ENCODE data around the gene ILKAP. TPM values are rescaled to one million over a fixed set of nuclear protein-coding genes. Genes with fewer than 3 reads are reported as not detected.

Gene ILKAP
- polyA plus RNA-seq, 1 donor from 2014 or later: 78.5 TPM

- no peak overlapping the region for H2AFZ ChIP-seq (ENCODE audit: low read depth, low read length)
- no peaks in the 10 kb centered on the region for H3K9me3 ChIP-seq (ENCODE audit: low read length)
- no peak overlapping the region for H3K4me3 ChIP-seq (ENCODE audit: low read length)
- no peaks in the 10 kb centered on the region for H3F3A ChIP-seq (ENCODE audit: insufficient read depth, low read length, poor library complexity, severe bottlenecking)
- H3K9me2 ChIP-seq (ENCODE audit: insufficient read depth, low read length): no peaks in the 10 kb centered on the region
- H4K20me1 ChIP-seq (ENCODE audit: insufficient read depth): no peaks in the 10 kb centered on the region
- no peak for TF ChIP-seq EP300 (conservative IDR thresholded peaks at IDR 0.05; ENCODE audit: poor library complexity, severe bottlenecking)
- no peak for TF ChIP-seq MXI1 (conservative IDR thresholded peaks at IDR 0.05; ENCODE audit: poor library complexity, severe bottlenecking)
- no peaks in the 10 kb centered on the region for H3K27me3 ChIP-seq (ENCODE audit: insufficient read depth, low read depth, low read length)
- H3K79me2 ChIP-seq (replicated peaks; ENCODE audit: insufficient read depth, low read length): no peaks in the 10 kb centered on the region
- H3K9ac ChIP-seq (ENCODE audit: low read length): no peak overlapping the region
- H3K27ac ChIP-seq (ENCODE audit: low read length): no peak overlapping the region
- no peak overlapping the region for H3K4me2 ChIP-seq (ENCODE audit: low read length)
- no peaks in the 10 kb centered on the region for H3K36me3 ChIP-seq (ENCODE audit: insufficient read depth, low read length)
Measured at GRCh38 chr2:238225911-238226697, 22.6 kb upstream of the ILKAP start.

- no peak overlapping the region for H3K4me3 ChIP-seq (ENCODE audit: low read length)
- no peak overlapping the region for H3K4me2 ChIP-seq (ENCODE audit: low read length)
- H3K27ac ChIP-seq (ENCODE audit: low read length): no peak overlapping the region
- no peak overlapping the region for H2AFZ ChIP-seq (ENCODE audit: low read depth, low read length)
- no peaks in the 10 kb centered on the region for H3K9me2 ChIP-seq (ENCODE audit: insufficient read depth, low read length)
- H3K9ac ChIP-seq (ENCODE audit: low read length): no peak overlapping the region
- H3K36me3 ChIP-seq (ENCODE audit: insufficient read depth, low read length): no peaks in the 10 kb centered on the region
- no peaks in the 10 kb centered on the region for H3K27me3 ChIP-seq (ENCODE audit: insufficient read depth, low read depth, low read length)
- no peaks in the 10 kb centered on the region for H3K9me3 ChIP-seq (ENCODE audit: low read length)
- H3K79me2 ChIP-seq (replicated peaks; ENCODE audit: insufficient read depth, low read length): no peaks in the 10 kb centered on the region
- no peaks in the 10 kb centered on the region for H3F3A ChIP-seq (ENCODE audit: insufficient read depth, low read length, poor library complexity, severe bottlenecking)
- TF ChIP-seq TAF1 (IDR thresholded peaks at IDR 0.05; ENCODE audit: low read depth) (no peak), POLR2AphosphoS5 (IDR thresholded peaks at IDR 0.05) (no peak), MXI1 (conservative IDR thresholded peaks at IDR 0.05; ENCODE audit: poor library complexity, severe bottlenecking) (no peak), RAD21 (conservative IDR thresholded peaks at IDR 0.05) (no peak), SMC3 (conservative IDR thresholded peaks at IDR 0.05; ENCODE audit: poor library complexity) (no peak), CTCF (IDR thresholded peaks at IDR 0.05; ENCODE audit: poor library complexity, severe bottlenecking) (no peak), EP300 (conservative IDR thresholded peaks at IDR 0.05; ENCODE audit: poor library complexity, severe bottlenecking) (no peak), REST (IDR thresholded peaks at IDR 0.05; ENCODE audit: borderline replicate concordance) (no peak), EZH2 (IDR thresholded peaks at IDR 0.05; ENCODE audit: borderline replicate concordance, insufficient read depth, low read length, poor library complexity, severe bottlenecking) (no peak)
- no peaks in the 10 kb centered on the region for H4K20me1 ChIP-seq (ENCODE audit: insufficient read depth)
Measured at GRCh38 chr2:238225121-238225520, 21.6 kb upstream of the ILKAP start.
